Head of caudate nucleus (tissue), 42 donors: Measurements from ENCODE around the gene WNT7B.

Source experiments
- DNase-seq, 42 donors: peaks; one replicate each; pipeline versions ENCODE4 v3.0.0 to v3.0.0-alpha.2; 2020 to 2021; ENCODE audit warnings: mixed read lengths in 7 of 42
- intact Hi-C: fragments of 100-400 bp; cut with DNase I; formaldehyde crosslinking; loops from one replicate; pipeline ENCODE4 v1.15.0; 2022

The WNT7B gene

DNA sequence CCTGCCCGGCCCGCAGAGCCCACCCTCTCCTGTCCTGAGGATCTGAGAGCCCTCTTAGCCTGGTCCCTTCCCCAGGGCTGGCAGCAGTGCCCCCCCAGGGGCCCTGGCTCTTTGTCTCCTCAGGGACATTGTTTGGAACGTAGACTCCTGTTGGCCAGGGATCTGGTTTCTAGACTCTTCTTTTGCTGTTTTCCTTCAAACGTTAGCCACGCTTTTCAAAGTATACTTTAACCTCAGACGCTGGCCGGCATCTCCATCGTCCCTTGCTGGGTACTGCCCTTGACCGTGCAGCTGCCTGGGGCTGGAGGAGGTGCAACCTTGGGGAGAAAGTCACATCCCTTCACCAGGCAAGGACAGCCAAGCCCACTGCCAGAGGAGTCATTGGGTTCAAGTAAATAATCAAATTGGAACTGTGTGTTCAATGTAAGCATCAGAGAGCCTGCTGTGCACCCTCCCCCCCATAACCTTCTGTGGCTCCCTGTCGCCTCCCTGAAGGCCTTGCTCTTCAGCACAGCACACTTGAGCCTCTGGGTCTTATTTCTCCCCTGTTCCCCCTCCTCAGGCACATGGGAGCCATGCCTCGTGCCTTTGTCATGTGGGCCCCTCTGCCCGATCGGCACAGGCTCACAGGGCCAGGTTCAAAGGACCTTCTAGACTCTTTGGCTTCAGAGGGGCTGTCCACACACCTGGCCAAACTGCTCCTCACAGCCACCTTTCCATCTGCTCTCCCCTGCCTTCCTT is 21.8 kb upstream of the WNT7B start:
- DNase-seq = peak in 2 of 42 donors; percentile 2
- intact Hi-C loops = loop anchor here (10.0 kb wide), 2 partner anchors 296 to 336 kb away; partner anchors contain the start of genes GTSE1 and TRMU

DNA sequence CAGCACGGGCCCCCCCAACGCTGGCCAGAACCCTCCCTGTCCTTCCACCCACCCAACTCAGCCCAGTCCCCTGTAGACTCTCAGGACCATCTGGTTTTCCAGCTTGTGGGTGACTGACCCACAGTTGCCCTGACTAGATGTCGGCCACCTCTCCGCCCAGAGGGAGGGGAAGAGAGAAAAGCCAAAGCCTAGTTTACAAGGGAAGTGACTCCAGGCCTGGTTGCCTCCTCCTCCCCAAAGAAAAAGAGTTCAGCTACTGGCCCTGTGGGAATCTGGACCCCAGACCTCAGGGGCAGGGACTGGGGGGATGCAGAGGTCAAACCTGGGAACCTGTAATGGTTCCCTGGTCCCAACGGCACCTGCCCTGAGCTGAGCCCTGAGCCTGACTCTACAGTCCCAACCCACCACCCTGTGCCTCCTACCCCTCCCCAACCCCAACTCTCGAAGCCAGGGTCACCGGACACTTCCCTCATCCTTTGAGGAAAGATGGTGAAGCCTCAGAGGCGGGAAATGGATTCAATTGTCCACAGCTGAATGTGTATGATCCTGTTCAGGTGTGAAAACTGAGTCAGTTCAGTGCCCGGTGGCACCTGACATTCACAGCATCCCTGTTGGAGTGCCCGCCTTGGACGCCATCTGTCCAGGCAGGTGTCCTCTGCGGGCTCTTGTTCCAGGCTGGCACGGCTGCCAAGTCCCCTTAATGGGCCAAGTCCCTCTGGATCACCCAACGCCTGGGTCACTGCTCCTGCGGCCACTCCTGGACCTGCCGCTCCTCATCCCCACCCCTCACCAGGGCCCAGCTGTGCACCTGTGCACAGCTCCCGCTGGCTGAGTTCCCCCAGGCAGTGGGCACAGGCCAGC is 21.0 kb upstream of the WNT7B start:
- DNase-seq = peak in 1 of 42 donors; percentile 1

GRCh38 chr22:45997077-45997776 is 20.3 kb upstream of the WNT7B start:
- intact Hi-C loops = loop anchor here (10.0 kb wide), 2 partner anchors 298 to 338 kb away; partner anchors contain the start of genes GTSE1 and TRMU
- DNase-seq = peak; percentile 73 to 94 (median 86)

More for the DNA sequence above, 21.0 kb upstream of the WNT7B start:
- intact Hi-C loops = loop anchor here (10.0 kb wide), 2 partner anchors 297 to 337 kb away; partner anchors contain the start of genes GTSE1 and TRMU

DNA sequence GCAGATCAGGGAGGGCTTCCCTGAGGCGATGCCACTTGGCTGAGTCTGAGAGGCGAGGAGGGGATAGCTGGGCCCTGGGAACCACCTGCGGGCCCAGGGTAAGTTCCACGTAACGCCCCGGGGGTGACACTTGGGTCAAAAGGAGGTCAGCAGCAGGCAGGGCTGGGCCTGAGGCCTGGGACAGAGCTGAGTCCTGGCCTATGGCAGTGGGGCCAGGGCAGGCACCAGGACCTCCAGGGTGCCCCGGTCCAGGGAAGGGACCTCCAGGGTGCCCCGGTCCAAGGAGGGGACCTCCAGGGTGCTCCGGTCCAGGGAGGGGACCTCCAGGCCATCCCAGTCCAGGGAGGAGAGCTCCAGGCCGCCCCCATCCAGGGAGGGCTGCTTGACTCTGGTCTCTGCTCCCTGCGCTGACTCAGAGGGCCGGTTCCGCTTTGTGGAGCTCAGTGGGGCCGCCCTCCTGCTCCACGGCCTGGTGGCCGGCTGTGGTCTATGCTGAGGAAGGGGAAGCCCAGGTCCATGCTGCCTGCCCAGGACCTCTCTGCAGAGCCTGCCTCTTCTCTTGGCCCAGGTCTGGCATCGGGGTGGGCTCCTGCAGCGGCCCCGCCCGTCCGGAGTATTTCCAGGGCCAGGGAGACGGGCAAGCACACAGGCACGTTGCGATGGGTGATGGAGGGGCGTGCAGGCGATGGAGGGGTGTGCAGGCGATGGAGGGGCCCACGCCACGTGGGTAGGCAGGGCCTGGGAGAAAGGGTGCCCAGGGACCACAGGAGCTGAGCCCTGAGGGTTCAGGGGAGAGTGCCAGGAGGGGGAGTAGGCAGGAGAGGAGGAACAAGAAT is 19.5 kb upstream of the WNT7B start:
- peak in 12 of 42 donors; percentile 2 to 68 (median 56) for DNase-seq
- intact Hi-C loops = loop anchor here (10.0 kb wide), 2 partner anchors 298 to 338 kb away; partner anchors contain the start of genes GTSE1 and TRMU

GRCh38 chr22:45995405-45996101 is 18.6 kb upstream of the WNT7B start:
- intact Hi-C loops = loop anchor here (10.0 kb wide), 2 partner anchors 299 to 339 kb away; partner anchors contain the start of genes GTSE1 and TRMU
- DNase-seq = peak in 4 of 42 donors; percentile 42 to 56 (median 50)

- intact Hi-C loops = loop anchor here (10.0 kb wide), 2 partner anchors 300 to 340 kb away; partner anchors contain the start of genes GTSE1 and TRMU
- DNase-seq = peak; percentile 71 to 97 (median 89)
Measured at GRCh38 chr22:45994491-45995404, 17.8 kb upstream of the WNT7B start.

GRCh38 chr22:45993841-45994240 is 16.9 kb upstream of the WNT7B start:
- intact Hi-C loops = loop anchor here (10.0 kb wide), 2 partner anchors 301 to 341 kb away; partner anchors contain the start of genes GTSE1 and TRMU

GRCh38 chr22:45993143-45993692 is 16.3 kb upstream of the WNT7B start:
- intact Hi-C loops = loop anchor here (10.0 kb wide), 2 partner anchors 302 to 342 kb away; partner anchors contain the start of genes GTSE1 and TRMU
- DNase-seq = no peak

More at GRCh38 chr22:45993841-45994240, 16.9 kb upstream of the WNT7B start:
- DNase-seq = no peak

- intact Hi-C loops = loop anchor here (10.0 kb wide), 2 partner anchors 302 to 342 kb away; partner anchors contain the start of genes GTSE1 and TRMU
- DNase-seq = no peak
Measured at GRCh38 chr22:45992737-45993136, 15.8 kb upstream of the WNT7B start.

- DNase-seq = no peak
- intact Hi-C loops = loop anchor here (10.0 kb wide), 2 partner anchors 304 to 344 kb away; partner anchors contain the start of genes GTSE1 and TRMU
Measured at GRCh38 chr22:45991098-45991497, 14.1 kb upstream of the WNT7B start.

GRCh38 chr22:45987136-45987861 is 10.3 kb upstream of the WNT7B start:
- no peak for DNase-seq
- intact Hi-C loops = no loop called here

- intact Hi-C loops = no loop called here
- no peak for DNase-seq
Measured at GRCh38 chr22:45984316-45984916, 7.5 kb upstream of the WNT7B start.

- intact Hi-C loops = no loop called here
- DNase-seq = no peak
Measured at GRCh38 chr22:45983797-45984196, 6.8 kb upstream of the WNT7B start.

DNA sequence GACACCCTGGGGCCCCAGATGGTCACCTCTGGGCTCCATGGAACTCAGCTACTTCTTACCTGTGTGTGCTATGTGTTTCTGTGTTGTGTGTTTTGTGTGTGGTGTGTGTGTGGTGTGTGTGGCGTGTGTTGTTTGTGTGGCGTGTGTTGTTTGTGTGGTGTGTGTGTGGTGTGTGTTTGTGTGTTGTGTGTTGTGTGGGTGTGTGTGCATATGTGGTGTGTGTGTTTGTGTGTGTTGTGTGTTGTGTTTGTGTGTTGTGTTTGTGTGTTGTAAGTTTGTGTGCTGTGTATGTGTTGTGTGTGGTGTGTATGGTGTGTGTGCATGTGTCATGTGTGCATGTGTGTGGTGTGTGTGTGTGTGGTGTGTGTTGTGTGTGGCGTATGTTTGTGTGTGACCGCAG is 3.8 kb upstream of the WNT7B start:
- no peak for DNase-seq
- intact Hi-C loops = no loop called here

- intact Hi-C loops = no loop called here
- DNase-seq = no peak
Measured at GRCh38 chr22:45980268-45980570, 3.3 kb upstream of the WNT7B start.
